ENCODE results near the gene FAM53B.

DNA sequence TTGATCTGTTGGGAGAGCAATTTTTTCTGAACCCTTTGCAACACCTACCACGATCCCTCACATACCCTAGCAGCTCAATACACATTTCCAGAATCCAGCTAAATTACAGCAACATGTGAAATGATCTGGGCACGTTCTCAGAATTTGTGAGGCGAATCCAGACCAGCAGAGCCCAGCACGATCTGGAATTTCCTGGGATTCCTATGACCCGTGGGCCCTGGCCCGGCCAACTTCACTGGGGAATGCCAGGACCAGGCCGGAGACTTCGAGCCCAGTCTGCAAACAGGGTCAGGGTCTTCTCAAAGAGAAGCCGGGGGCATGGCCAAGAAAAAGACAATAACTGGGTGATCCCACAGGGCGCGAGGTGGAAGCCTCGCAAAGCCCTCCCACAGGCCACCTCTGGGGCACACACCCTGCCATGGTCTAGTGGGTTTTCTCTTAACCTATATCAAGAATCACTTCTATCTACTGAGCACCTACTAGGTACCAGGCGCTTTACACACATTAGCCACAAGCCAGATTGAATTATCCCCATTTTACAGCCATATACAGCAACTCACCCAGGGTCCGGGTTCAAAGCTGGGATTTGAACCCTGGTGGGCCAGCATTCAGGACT, 33.8 kb downstream of the FAM53B start:
- TF ChIP-seq CTCF (conservative IDR thresholded peaks at IDR 0.05) = no peak
- TF ChIP-seq EZH2 (IDR thresholded peaks at IDR 0.05; ENCODE audit: low read depth) = no peak
